PC-9 (cell line): Measurements from ENCODE around the gene USP17L26. TPM values are rescaled to one million over a fixed set of nuclear protein-coding genes. Genes with fewer than 3 reads are reported as not detected.

Source experiments
- BruUV-seq: library from RNA; stranded (reverse); fragments of 400-500 nt; replicated peaks from 2 replicates; lab custom pipeline; 2021; lab: Mats Ljungman, UMichigan
- CTCF ChIA-PET: fragments of 300-600 bp; sonication (Branson Sonifier 250); formaldehyde crosslinking; loops from one replicate; lab custom pipeline; 2022; ENCODE audit warnings: antibody characterized with exemption; lab: Charles Lee
- POLR2A ChIA-PET: fragments of 300-600 bp; sonication (Branson Sonifier 250); formaldehyde crosslinking; loops from one replicate; lab custom pipeline; 2022; ENCODE audit warnings: antibody characterized with exemption; ENCODE audit not compliant: unreplicated experiment; lab: Charles Lee
- DNase-seq, 2 experiments: peaks; one replicate each; pipeline versions ENCODE4 v3.0.0 to v3.0.0-alpha.2; 2015 to 2022; ENCODE audit warnings: mixed read lengths in 1 of 2
- H2AFZ ChIP-seq: fragments of 200-600 bp; sonication (generic); 2 replicates; pipeline ENCODE4 v1.8.1; 2017; ENCODE audit warnings: antibody characterized with exemption
- H3F3A ChIP-seq: fragments of 200-600 bp; sonication (generic); 2 replicates; pipeline ENCODE4 v1.8.1; 2017; ENCODE audit warnings: antibody characterized with exemption, mild to moderate bottlenecking, low read depth; ENCODE audit not compliant: insufficient read depth
- H3K27ac ChIP-seq: fragments of 200-600 bp; sonication (generic); 2 replicates; pipeline ENCODE4 v1.6.1; 2016; ENCODE audit warnings: mixed run types
- H3K27me3 ChIP-seq: fragments of 200-600 bp; sonication (generic); 2 replicates; pipeline ENCODE4 v1.6.1; 2016; ENCODE audit warnings: low read depth, mixed run types; ENCODE audit not compliant: insufficient read depth
- H3K36me3 ChIP-seq: fragments of 200-600 bp; sonication (generic); 2 replicates; pipeline ENCODE4 v1.6.1; 2016; ENCODE audit warnings: low read depth, mixed run types
- H3K4me1 ChIP-seq: fragments of 200-600 bp; sonication (generic); replicated peaks from 2 replicates; pipeline ENCODE4 v1.6.1; 2016; ENCODE audit warnings: mixed run types; ENCODE audit not compliant: insufficient read depth
- H3K4me2 ChIP-seq: fragments of 200-600 bp; sonication (generic); 2 replicates; pipeline ENCODE4 v1.6.1; 2017; ENCODE audit warnings: mixed run types
- H3K4me3 ChIP-seq: fragments of 200-600 bp; sonication (generic); 2 replicates; pipeline ENCODE4 v1.6.1; 2016; ENCODE audit warnings: mixed run types
- H3K79me2 ChIP-seq: fragments of 200-600 bp; sonication (generic); 2 replicates; pipeline ENCODE4 v1.6.1; 2017; ENCODE audit warnings: low read depth, mixed run types
- H3K9me2 ChIP-seq: fragments of 200-600 bp; sonication (generic); 2 replicates; pipeline ENCODE4 v1.8.1; 2017; ENCODE audit warnings: mild to moderate bottlenecking; ENCODE audit not compliant: insufficient read depth
- H3K9me3 ChIP-seq: fragments of 200-600 bp; sonication (generic); 2 replicates; pipeline ENCODE4 v1.8.1; 2016; ENCODE audit warnings: low read depth; ENCODE audit not compliant: insufficient read depth
- H4K20me1 ChIP-seq: fragments of 200-600 bp; sonication (generic); 2 replicates; pipeline ENCODE4 v1.8.1; 2017; ENCODE audit not compliant: insufficient read depth
- EZH2 ChIP-seq: fragments of 200-600 bp; sonication (generic); IDR thresholded peaks from 2 replicates; pipeline ENCODE4 v1.8.0; 2017; ENCODE audit warnings: antibody characterized with exemption, low read depth
- intact Hi-C: fragments of 100-400 bp; cut with micrococcal nuclease; formaldehyde crosslinking; loops from one replicate; pipeline ENCODE4 v1.10.0; 2022; ENCODE audit not compliant: unreplicated experiment
- total RNA-seq: library from RNA; stranded (reverse); gene quantifications from 2 replicates; pipeline ENCODE4 v1.2.3, GENCODE V29; 2021
- TF ChIP-seq, protein P1 (sequence below): fragments of 200-600 bp; sonication (generic); conservative IDR thresholded peaks from 2 replicates; pipeline ENCODE4 v1.6.1; 2017; ENCODE audit warnings: mixed run types, antibody characterized with exemption, mild to moderate bottlenecking, moderate library complexity

USP17L26 gene
- total RNA-seq, 1 experiment from 2014 or later = not detected

GRCh38 chr4:9384126-9384525, 49.7 kb downstream of the USP17L26 start:
- intact Hi-C loops = no loop called here
- no peaks in the 10 kb centered on the region for H3K79me2 ChIP-seq
- no peaks in the 10 kb centered on the region for H3K36me3 ChIP-seq
- H3K4me2 ChIP-seq = no peak overlapping the region
- H4K20me1 ChIP-seq = no peaks in the 10 kb centered on the region
- no peak overlapping the region for H2AFZ ChIP-seq
- no peaks in the 10 kb centered on the region for H3K27me3 ChIP-seq
- ChIA-PET POLR2A (no interaction called here), CTCF (no interaction called here)
- no peaks in the 10 kb centered on the region for H3K4me1 ChIP-seq
- no peaks in the 10 kb centered on the region for H3F3A ChIP-seq
- H3K9me2 ChIP-seq = no peaks in the 10 kb centered on the region
- DNase-seq = no peak
- H3K27ac ChIP-seq = no peak overlapping the region
- no peak overlapping the region for H3K4me3 ChIP-seq
- no peaks in the 10 kb centered on the region for H3K9me3 ChIP-seq
- no peak for TF ChIP-seq EZH2
- TF ChIP-seq, protein P1, sequence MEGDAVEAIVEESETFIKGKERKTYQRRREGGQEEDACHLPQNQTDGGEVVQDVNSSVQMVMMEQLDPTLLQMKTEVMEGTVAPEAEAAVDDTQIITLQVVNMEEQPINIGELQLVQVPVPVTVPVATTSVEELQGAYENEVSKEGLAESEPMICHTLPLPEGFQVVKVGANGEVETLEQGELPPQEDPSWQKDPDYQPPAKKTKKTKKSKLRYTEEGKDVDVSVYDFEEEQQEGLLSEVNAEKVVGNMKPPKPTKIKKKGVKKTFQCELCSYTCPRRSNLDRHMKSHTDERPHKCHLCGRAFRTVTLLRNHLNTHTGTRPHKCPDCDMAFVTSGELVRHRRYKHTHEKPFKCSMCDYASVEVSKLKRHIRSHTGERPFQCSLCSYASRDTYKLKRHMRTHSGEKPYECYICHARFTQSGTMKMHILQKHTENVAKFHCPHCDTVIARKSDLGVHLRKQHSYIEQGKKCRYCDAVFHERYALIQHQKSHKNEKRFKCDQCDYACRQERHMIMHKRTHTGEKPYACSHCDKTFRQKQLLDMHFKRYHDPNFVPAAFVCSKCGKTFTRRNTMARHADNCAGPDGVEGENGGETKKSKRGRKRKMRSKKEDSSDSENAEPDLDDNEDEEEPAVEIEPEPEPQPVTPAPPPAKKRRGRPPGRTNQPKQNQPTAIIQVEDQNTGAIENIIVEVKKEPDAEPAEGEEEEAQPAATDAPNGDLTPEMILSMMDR = no peak
- no TSS peak for BruUV-seq

Other genes starting within 250 kb of the USP17L26 start
- not detected in 2 replicates for gene FAM90A26, start 164.2 kb upstream of the USP17L26 start, total RNA-seq
- not detected in 2 replicates for gene USP17L10, start 124.0 kb upstream of the USP17L26 start, total RNA-seq
- not detected in 2 replicates for gene USP17L11, start 119.3 kb upstream of the USP17L26 start, total RNA-seq
- gene USP17L12, start 114.5 kb upstream of the USP17L26 start, total RNA-seq = not detected in 2 replicates
- gene USP17L13, start 109.8 kb upstream of the USP17L26 start, total RNA-seq = not detected in 2 replicates
- gene USP17L15, start 100.3 kb upstream of the USP17L26 start, total RNA-seq = not detected in 2 replicates
- gene USP17L17, start 90.8 kb upstream of the USP17L26 start, total RNA-seq = not detected in 2 replicates
- gene USP17L18, start 86.0 kb upstream of the USP17L26 start, total RNA-seq = not detected in 2 replicates
- not detected in 2 replicates for gene USP17L19, start 81.3 kb upstream of the USP17L26 start, total RNA-seq
- not detected in 2 replicates for gene USP17L20, start 76.5 kb upstream of the USP17L26 start, total RNA-seq
- gene USP17L21, start 71.8 kb upstream of the USP17L26 start, total RNA-seq = not detected in 2 replicates
- gene USP17L22, start 67.0 kb upstream of the USP17L26 start, total RNA-seq = not detected in 2 replicates
- not detected in 2 replicates for gene USP17L24, start 9.5 kb upstream of the USP17L26 start, total RNA-seq
- not detected in 2 replicates for gene USP17L25, start 4.7 kb upstream of the USP17L26 start, total RNA-seq
- not detected in 2 replicates for gene USP17L5, start 4.7 kb downstream of the USP17L26 start, total RNA-seq
- gene USP17L27, start 9.5 kb downstream of the USP17L26 start, total RNA-seq = not detected in 2 replicates
- not detected in 2 replicates for gene USP17L28, start 14.2 kb downstream of the USP17L26 start, total RNA-seq
- not detected in 2 replicates for gene USP17L29, start 19.0 kb downstream of the USP17L26 start, total RNA-seq
- gene USP17L30, start 28.5 kb downstream of the USP17L26 start, total RNA-seq = not detected in 2 replicates
- gene DEFB131A, start 109.8 kb downstream of the USP17L26 start, total RNA-seq = not detected in 2 replicates